NCI-H524 (cell line): ENCODE measurements around the gene SETBP1.

ENCODE experiments used
- DNase-seq, 2 experiments: peaks; one replicate each; lab custom pipeline; 2025; lab: John Stamatoyannopoulos, UW

The SETBP1 gene

DNA sequence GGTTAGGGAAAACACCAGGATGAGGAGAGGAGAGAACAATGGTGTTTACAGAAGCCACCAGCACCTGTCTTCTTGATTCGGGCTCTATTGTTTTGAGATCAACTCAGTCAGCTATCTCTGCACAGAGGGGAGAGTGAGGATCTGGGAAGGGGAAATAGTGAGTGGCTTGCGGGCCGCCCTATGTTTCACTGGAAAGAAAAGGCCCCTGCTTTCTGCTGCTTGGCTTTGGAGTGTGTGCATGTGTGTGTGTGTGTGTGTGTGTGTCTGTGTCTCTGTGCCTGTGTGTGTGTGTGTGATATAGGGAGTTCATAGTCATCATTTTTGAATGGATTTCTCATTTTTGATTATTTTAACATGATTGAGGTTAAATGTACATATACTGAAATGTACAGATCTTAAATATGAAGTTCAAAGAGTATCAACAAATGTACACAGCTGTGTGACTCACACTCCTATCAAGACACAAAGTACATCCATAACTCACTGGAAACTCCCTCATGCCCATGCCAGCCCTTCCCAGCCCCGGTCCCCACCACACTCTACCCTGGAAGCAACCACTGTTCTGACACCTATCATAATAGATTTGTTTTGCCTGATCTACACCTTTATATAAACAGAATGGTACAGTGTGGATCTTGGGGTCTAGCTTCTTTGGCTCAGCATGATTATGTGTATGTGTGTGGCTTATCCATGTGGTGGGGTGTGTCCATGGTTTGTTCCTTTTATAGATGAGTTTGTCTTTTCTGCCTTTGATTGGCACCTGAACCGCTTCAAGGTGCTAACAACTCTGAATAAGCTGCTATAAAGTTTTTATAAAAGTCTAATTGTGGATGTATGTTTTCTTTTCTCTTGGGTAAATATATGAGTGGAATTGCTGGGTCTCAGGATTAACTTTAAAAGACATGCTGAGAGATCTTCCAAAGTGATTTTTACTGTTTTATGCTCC is 258.3 kb downstream of the SETBP1 start:
- no peak for DNase-seq

DNA sequence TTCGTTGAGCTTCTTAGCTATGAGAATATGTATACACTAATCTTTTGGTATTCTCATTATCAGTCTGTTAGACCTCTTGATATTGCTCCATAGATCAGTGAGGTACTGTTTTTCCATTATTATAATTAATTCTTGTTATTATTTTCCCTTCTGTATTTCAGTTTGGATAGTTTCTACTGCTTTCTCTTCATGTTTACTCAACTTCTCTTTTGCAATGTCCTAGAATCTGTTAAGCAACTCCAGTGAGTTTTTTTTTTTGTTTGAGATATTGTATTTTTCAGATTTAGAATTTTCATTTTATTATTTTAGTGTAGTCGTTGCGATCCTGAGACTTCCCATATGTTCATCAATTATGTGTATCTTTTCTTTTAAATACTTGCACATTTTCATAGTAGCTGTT is 260.8 kb downstream of the SETBP1 start:
- no peak for DNase-seq

DNA sequence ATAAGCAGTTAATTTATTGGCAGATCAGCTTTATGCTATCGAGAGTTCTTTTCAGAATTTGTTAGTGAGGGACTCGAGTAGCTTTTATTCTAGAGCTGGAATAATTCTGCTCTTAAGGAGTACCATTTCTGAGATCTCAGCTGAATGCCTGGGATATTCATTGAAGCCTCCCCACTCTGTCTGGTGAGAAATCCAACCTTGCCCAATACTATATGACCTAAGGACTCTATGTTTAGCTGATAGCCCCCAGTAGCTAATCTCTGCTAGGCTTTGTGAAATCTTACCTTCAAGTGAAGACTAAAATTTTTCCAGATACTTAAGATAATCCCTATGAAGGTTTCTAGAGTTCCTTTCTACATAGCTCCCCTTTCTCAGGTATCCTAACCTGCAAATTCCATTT is 261.4 kb downstream of the SETBP1 start:
- DNase-seq: no peak

DNA sequence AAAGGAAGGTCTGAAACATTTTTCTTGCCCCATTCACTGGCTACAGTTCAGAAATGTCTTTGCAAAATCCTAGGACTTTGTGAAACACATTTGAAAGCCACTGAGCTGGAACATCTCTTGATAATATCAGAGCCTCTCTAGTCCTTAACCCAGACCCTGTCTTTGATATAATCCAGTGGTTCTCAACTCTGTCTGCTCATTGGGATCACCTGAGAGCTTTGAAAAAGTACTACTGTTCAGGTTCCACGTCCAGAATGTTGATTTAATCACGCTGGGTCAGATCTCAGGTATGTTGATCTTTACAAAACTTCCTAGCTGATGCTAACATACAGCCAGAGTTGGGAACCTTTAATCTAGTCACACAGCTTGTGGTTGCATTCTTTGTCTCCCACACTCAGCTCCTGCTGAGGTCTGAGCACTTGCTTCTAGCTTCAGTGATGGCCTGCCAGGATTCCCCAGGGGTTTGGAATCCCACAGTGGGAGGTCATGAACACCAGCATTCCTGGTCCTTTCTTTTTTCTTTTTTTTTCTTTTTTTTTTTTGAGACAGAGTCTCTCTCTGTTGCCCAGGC is 262.7 kb downstream of the SETBP1 start:
- no peak for DNase-seq

DNA sequence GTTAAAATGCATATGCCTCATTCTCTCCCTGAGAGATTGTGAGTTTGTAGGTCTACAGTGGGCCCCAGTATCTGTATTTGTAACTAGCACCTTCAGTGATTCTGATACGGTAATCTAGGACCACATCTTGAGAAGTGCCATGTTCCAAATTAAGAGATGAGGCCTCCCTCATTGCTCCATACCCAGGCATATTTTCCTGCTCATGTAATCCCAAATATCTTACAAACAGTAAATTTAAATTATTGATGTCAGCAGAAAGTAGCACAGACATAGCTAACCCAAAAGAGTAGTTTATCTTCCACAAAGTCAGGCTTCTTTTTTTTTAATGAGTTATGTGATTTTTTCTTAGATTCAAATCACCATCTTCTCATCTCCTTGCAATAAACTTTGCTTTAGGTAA is 263.8 kb downstream of the SETBP1 start:
- DNase-seq: no peak

DNA sequence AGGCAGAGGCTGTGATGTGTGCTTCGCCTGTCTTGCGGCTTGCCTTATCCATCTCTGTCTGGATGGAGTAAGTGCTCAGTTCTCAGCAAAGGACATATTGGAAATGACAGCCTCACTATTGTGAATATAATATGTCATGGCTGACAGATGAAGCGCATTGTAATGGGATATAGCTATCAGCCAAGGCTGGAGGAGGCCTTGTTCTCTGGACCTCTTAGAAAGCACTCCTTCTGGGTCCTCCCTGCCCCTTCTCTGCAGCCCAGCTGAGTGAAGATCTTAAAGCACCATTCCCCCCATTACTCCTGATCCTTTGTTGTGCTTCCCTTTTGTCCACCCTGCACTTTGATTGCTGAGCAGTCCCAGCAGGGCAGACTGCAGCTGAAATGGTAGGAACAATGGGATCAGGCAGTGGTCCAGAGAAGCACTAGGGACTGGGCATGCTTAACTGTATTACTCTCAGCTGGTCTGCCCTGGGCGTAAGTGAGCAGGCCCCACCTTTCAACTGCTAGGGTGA is 265.3 kb downstream of the SETBP1 start:
- DNase-seq: no peak

DNA sequence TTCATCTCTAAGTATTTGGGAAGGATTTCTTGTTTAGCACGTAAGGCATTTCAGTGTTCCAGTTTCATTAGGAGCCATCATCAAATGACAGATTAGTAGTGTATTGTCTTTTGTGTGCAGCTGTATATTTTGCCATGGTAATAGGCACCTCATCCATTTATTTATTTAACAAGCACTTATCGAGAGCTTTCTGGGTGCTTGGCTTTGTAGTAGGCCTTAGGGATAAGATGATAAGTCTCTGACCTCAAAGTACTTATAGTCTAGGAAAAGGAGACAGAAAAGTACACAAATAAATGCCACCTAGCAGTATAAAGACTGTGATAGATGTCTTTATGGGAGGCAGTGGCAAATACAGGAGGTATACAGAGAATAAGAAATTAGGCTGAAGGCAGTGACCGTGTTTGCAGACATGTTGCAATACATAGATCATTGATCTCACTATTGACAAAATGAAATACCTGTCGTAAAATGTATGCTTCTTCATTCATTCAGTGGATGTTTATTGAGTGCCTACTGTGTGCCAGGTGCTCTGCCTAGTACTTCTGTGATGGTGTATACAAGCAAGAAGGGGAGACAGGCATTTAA is 265.9 kb downstream of the SETBP1 start:
- DNase-seq: peak in 1 of 2 experiments; percentile 9

DNA sequence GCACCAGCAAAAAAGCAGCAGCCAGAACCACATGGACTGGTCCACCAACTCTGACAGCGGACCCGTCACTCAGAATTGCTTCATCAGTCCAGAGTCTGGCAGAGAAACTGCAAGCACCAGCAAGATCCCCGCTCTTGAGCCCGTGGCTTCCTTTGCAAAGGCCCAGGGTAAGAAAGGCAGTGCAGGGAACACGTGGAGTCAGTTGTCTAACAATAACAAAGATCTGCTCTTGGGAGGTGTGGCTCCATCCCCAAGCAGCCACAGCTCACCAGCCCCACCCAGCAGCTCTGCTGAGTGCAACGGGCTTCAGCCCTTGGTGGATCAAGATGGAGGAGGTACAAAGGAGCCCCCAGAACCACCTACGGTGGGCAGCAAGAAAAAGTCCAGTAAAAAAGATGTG is 269.3 kb downstream of the SETBP1 start:
- no peak for DNase-seq

DNA sequence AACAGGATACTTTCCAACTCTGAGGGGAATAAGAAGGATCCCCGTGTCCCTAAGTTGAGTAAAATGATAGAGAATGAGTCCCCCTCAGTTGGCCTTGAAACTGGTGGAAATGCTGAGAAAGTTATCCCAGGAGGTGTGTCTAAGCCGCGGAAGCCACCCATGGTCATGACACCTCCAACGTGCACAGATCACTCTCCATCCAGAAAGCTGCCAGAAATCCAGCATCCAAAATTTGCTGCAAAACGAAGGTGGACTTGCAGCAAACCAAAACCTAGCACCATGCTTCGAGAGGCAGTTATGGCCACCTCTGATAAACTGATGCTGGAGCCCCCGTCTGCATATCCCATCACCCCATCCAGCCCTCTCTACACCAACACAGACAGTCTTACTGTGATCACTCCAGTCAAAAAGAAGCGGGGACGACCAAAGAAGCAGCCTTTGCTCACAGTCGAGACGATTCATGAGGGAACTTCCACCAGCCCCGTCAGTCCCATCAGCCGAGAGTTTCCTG is 270.1 kb downstream of the SETBP1 start:
- no peak for DNase-seq

DNA sequence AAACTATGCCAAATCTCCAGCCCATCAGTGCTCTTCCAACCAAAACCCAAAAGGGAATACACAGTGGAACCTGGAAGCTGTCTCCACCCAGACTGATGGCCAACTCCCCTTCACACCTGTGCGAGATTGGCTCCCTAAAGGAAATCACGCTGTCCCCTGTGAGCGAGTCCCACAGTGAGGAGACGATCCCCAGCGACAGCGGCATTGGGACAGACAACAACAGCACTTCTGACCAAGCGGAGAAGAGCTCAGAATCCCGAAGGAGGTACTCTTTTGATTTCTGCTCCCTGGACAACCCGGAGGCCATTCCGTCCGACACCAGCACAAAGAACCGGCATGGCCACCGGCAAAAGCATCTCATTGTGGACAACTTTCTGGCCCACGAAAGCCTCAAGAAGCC is 271.1 kb downstream of the SETBP1 start:
- DNase-seq: no peak

DNA sequence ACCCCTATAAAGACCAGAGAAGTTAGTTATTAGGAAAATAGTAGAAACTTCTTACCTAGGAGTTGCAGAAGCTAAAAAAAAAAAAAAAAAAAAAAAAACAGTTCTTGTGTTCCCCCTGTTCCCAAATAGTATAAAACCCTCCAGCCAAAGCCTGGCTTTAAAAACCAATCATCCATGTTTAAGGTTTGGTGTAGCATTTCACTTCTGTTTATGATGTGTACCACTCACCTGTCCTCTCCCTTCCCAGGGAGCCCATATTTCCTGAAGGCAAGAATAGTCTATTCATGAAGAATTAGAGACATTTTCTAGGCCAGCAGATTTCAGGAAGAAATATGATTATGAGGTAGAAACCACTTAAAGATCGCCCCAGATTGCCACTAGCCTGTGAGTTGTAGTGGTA is 273.6 kb downstream of the SETBP1 start:
- no peak for DNase-seq

DNA sequence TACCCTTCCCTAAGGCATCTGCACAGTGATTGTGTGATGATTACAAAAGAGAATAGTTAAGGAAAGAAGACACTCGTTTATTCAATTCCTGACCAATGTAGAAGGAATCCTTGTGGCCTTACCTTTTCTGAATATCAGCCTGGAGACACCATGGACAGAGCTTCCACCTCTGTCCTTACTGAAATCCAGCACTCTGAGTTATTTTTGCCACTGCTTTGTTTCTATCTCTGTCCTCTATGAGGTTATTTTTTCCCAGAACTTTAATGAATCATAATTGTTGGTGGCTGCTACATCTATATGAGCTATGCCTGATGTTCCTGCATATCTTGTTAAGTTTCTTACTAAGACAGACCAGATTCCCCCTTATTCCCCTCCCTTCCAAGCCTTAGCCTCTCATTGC is 275.1 kb downstream of the SETBP1 start:
- DNase-seq: no peak

DNA sequence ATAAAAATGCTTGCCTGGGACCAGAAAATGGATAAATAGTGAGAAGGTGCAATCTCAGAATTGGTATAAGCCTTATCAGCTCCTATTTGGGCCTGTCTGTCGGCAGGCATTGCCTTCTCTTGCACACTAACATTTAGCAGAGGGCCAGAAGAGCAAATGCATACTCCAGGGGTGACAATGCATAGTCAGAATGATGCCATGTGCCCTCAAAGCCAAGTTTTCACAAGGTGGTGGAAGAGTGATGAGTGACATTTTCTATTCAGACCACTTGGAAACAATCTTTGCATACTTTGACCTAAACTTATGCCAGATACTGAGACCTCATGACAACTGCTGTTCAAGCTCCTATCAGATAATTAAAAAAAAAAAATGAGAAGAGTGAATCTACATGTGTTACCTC is 276.3 kb downstream of the SETBP1 start:
- no peak for DNase-seq

DNA sequence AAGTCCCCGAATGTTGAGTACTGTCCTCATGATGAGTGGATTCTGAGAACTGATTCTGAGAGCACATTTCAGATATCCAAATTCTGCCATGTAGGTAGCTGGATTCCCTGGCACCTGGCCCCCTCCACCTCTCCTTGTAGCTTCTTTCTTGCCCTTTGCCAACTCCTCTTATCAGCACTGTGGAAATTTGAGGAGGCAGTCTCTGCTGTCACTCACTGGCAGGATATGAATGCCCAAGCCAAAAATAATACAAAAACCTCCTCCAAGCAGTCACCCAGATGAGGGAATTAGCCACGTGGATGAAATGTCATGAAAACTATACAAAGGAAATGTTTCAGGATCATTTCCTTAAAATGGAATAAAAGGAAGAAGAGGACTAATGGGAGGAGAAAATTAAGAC is 276.8 kb downstream of the SETBP1 start:
- DNase-seq: no peak

DNA sequence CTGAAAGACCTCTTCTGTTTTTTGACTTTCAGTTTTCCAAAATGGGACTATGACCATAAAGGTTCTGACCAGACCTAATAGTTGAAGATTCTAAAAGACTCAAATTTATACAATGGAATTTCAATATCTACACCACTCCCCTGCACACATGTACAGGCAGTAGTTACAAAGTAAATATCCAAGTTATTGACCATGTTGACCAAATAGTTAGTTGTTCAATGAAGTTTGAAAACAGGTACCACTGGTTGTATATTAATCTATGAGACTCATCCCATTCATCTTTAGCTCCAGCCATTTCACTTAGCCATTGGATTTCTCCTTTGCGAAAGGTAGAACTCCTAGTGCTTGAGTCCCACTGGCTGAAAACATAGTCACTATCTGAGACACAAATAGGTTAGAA is 277.4 kb downstream of the SETBP1 start:
- DNase-seq: no peak

DNA sequence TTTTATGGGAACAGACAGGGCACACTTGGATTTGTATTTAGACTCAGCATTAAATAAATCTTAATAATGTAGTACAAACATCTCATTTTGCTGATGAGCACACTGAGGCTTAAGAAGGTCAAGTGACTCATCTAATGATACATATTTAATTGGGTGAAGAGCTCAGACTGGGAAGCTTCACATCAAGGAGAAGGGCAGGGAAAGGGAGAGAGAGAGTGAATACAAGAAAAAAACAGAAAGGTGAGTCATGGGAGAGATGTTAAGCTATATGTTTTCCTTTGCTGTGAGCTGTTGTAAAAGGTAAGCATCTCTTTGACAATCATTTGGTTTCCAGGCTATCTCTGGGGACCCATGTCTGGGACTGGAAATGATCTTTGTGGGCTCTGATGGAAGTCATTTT is 277.8 kb downstream of the SETBP1 start:
- DNase-seq: no peak

DNA sequence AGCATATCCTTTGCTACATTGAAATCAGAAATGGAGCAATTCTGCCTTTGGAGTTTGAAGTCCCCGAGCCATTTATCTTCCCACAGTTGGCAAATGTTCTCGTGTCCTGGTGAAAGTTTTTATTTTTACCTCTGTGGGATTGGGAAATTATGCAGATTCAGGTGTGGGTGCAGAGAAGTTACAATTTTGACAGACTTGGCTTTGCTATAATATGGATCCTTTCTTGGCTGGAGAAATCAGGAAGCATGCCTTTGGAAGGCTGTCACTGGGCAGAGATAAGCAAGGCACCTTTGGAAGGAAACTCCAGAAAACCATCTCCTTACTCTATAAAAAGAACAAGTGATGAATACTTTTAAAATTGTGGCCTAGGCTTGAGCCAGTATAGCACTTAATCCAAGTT is 278.3 kb downstream of the SETBP1 start:
- DNase-seq: no peak

DNA sequence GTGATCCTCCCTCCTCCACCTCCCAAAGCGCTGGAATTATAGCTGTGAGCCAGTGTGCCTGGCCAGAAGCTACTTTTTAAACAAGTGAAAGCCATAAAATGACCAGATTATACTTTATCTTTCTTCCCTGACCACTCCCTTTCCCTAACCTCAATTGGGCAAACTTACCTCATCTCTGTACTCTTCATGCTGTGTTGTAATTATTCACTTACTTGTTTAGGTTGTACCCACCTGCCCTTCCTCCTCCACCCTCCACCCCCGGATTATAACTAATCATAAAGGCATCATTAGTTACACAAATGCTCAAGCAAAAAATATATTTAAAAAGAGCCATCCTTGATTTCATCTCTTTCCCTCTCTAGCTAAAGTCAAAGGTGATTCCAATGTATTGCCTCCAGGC is 279.9 kb downstream of the SETBP1 start:
- DNase-seq: no peak

DNA sequence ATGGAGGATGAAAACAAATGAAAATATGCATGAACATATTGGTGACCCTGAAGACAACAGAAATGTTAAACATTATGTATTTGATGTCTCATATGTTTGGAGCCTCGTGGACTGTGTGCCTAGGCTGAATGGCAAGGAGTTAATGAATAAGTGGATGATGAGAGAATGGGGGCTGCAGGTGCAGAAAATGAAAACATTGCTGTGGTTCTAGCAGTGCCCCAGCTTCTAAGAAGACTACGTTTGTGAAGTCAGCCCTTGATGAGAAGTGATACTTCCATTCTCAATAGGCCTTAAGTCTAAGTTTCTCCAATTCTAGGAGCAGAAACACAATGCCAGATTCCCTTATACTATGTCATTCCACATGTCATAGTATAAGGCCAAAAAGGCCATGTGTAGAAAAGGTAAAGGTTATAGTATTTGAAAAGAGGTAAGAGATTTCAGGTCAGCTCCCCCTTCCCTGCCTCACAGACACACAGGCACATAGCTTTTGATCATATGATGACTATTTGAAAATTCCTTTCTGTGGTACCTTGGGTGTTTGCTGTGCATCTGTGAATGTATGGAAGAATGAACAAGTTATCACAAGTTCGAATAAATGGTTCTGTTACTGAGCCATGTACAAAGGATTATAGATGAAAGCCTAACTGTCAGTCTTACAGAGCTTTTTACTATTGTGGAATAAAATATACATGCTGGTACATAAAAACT is 280.8 kb downstream of the SETBP1 start:
- DNase-seq: no peak

DNA sequence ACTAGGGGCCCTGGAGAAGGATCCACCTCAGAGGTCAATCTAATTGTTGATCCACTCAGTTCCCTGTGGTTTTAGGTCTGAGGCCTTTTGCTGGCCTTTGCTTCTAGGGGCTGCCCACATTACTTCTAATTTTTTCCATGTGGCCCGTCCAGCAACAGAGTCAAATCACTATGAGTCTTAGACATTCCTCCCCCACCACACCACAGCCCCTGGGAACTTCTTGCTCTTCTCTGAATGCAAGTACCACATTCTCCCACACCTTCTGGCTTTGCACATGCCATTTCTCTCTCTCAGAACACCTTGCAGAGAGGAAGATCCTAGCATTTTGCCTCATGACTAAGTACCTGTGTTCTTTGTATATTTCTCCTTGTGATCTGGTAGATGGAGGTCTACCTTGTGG is 286.9 kb downstream of the SETBP1 start:
- DNase-seq: no peak

DNA sequence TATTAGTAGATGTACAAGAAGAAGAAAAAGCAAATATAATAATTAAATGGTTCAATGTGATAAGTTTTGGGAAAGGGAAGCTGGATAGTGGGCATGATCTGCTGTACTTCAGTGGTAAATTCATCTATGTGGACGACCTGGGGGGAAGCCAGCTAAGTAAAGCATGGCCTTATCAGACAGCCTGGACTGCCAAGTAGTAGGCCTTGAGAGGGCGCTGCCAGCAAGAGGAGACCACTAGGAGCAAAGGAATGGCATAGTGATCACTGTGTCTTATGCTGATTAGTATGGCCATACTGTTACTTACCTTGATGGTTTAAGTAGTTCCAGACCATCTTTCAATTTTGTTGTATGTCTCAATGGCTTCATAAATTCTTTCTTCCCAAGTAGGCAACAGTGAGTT is 287.6 kb downstream of the SETBP1 start:
- DNase-seq: no peak

DNA sequence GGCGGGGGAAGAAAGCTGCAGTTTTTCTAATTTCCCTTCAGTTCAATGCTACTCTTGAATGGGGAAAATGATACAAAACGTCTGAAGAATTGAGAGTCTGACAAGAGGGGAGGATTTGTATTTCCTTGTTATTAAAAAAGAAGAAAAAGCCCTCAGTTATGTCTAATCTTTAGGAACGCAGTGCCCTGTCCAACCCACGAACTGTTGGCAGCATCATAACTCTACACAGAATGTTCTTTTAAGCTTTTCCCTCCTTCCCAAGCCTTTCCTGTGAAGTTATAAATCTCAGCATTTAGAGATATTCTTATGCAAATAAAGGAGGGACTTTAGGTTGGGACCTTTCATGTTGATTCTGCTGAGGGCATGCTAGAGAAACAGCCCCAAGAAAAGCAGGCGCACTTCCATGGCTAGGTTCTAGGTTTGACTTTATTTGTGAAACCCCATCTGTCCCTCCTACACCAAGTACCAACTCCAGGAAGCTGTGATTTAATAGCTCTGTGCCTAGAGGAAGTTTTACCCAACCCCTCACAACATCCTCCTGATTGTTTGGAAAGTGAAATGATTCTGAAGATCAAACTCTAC is 288.6 kb downstream of the SETBP1 start:
- no peak for DNase-seq
